Brain microvascular endothelial cell (primary cell): Measurements from ENCODE around the gene ASCL5.

Experiments
- DNase-seq: peaks from one replicate; pipeline ENCODE4 v3.0.0-alpha.2; 2020
- H3K27ac ChIP-seq: fragments of 250-450 bp; sonication (Bioruptor Pico); 2 replicates; pipeline ENCODE4 v1.5.1; 2020; ENCODE audit warnings: mild to moderate bottlenecking, moderate library complexity
- H3K27me3 ChIP-seq: fragments of 250-450 bp; sonication (Bioruptor Pico); replicated peaks from 2 replicates; pipeline ENCODE4 v1.5.1; 2020; ENCODE audit warnings: mild to moderate bottlenecking
- H3K36me3 ChIP-seq: fragments of 250-450 bp; sonication (Bioruptor Pico); replicated peaks from 2 replicates; pipeline ENCODE4 v1.5.1; 2020; ENCODE audit warnings: mild to moderate bottlenecking
- H3K4me3 ChIP-seq: 2 replicates; pipeline ENCODE4 v1.5.1; 2011; ENCODE audit warnings: low read depth, mild to moderate bottlenecking, control low read depth, low read length, moderate library complexity
- in situ Hi-C: cut with HindIII; loops from 2 replicates; pipeline ENCODE4 v1.10.0; 2017; ENCODE audit warnings: low sequenced_read_pairs, low pct_ligation_motif_present
- TF ChIP-seq, protein P1 (sequence below): IDR thresholded peaks from 2 replicates; pipeline ENCODE4 v1.5.1; 2011; ENCODE audit warnings: low read depth, mild to moderate bottlenecking, moderate library complexity, low read length, control low read depth, inconsistent platforms; ENCODE audit errors: missing control alignments

ASCL5 gene

DNA sequence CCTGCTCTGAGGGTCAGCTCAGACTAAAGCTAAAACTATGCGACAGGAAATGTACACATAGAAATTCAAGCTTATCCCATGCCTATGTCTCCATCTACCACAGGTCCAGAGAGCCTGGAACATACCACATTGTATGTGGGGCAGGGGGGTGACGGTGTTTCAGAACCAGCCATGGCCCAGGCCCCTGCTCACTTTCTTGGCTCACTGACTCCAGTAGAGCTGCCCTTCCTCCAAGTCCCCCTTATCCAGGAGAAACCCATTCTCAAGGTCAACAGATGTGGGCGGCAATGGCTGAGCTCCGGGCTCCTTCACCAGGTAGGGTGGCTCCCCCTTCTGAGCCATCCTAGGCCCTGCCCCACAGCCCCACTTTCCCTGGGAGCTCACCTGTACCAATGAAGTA lies 35.7 kb downstream of the ASCL5 start:
- in situ Hi-C loops, result no loop called here
- Histone ChIP-seq H3K27ac (no peak overlapping the region), H3K4me3 (no peak overlapping the region), H3K36me3 (no peaks in the 10 kb centered on the region), H3K27me3 (no peaks in the 10 kb centered on the region)
- TF ChIP-seq, protein P1, sequence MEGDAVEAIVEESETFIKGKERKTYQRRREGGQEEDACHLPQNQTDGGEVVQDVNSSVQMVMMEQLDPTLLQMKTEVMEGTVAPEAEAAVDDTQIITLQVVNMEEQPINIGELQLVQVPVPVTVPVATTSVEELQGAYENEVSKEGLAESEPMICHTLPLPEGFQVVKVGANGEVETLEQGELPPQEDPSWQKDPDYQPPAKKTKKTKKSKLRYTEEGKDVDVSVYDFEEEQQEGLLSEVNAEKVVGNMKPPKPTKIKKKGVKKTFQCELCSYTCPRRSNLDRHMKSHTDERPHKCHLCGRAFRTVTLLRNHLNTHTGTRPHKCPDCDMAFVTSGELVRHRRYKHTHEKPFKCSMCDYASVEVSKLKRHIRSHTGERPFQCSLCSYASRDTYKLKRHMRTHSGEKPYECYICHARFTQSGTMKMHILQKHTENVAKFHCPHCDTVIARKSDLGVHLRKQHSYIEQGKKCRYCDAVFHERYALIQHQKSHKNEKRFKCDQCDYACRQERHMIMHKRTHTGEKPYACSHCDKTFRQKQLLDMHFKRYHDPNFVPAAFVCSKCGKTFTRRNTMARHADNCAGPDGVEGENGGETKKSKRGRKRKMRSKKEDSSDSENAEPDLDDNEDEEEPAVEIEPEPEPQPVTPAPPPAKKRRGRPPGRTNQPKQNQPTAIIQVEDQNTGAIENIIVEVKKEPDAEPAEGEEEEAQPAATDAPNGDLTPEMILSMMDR, result no peak
- DNase-seq, result no peak

DNA sequence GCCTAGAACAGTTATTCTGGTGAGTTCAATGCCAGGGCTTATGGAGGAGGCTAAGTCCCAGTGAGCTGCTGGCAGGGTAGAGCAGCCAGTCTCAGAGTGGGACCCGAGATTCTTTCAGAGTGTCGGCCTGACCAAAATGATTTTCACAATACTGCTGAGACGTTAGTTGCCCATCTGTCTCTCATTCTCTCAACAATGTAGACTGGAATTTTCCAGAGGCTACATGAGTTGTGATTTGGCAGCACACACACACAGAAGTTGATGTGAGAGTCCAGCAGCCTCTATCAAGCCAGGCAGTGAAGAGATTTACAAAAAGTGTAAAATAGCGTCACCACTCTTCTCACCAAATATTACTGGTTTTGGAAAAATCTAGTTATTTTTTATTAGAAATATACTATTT lies 36.4 kb downstream of the ASCL5 start:
- Histone ChIP-seq H3K27ac (no peak overlapping the region), H3K36me3 (no peaks in the 10 kb centered on the region), H3K4me3 (no peak overlapping the region), H3K27me3 (no peaks in the 10 kb centered on the region)
- in situ Hi-C loops, result no loop called here
- DNase-seq, result no peak
- TF ChIP-seq, protein P1, result no peak

DNA sequence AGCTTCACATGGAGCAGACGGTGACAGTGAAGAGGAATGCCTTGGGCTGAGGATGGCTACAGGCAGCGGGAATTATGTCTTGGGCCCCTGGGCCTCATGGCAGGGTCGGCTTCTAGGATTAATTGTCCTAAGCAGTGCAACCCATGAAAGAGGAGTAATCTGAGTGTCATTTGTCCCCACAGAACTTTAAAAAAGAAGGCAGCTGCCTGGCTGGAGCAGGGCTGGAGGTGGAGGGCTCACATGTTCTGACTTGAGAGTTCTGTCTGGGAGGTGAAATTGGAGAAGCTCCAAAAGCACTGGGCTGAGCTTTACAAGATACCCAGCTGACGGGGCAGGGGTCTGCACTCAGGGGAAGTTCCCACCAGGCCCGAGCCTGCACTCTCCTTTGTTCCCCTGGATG lies 37.4 kb downstream of the ASCL5 start:
- H3K4me3 ChIP-seq, result no peak overlapping the region
- H3K36me3 ChIP-seq, result no peaks in the 10 kb centered on the region
- no peak for DNase-seq
- in situ Hi-C loops, result no loop called here
- TF ChIP-seq, protein P1, result no peak
- peaks cover 2% of the 10 kb centered on the region for H3K27me3 ChIP-seq
- H3K27ac ChIP-seq, result no peak overlapping the region

DNA sequence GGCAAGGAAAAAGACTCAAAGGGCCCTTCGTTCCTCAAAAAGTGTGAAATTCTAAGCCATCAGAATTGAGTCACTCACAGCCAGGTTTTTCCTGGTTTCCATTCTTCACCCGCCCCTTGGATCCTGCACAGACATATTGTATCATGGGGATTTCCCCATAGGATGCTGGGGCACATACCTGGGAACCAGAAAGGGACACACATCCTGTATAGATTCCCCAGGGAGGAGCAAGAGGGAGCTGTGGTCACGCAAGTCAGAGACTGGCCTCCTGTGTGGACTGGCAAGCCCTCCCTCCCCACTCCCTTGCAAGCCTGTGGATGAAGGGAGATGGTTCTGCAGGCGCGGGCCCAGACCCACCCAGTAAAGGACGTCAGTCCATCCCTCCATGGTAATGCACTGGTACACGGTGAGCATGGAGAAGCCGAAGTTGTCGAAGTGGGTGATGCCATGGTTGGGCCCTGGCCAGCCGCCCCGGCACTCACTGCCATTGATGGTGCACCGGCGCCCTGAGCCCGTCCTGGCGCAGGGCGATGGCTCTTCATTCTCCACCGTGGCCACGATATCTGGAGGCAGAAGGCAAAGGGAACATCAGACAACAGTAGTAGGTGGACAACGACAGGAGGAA lies 38.0 kb downstream of the ASCL5 start:
- DNase-seq, result no peak
- Histone ChIP-seq H3K4me3 (no peak overlapping the region), H3K27ac (no peak overlapping the region), H3K36me3 (no peaks in the 10 kb centered on the region), H3K27me3 (peaks cover 2% of the 10 kb centered on the region)
- in situ Hi-C loops, result no loop called here
- TF ChIP-seq, protein P1, result no peak

DNA sequence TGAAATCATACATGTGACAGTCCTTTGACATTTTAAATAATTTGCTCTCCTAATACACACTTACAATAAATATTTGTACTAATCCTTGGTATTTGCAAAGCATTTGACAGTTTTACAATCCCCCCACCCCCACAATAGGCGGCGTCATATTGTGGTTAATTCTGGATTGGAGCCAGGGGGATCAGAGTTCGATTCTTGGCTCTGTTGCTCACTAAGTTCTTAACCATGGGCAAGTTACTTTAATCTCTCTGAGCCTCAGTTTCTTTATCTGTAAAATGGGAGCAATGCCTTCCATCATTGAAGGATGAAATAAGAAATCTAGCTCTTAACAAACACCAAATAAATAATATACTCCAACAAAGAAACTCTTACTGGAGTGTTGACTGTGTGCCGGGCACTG lies 38.6 kb downstream of the ASCL5 start:
- DNase-seq, result no peak
- Histone ChIP-seq H3K27ac (no peak overlapping the region), H3K4me3 (no peak overlapping the region), H3K27me3 (peaks cover 3% of the 10 kb centered on the region), H3K36me3 (no peaks in the 10 kb centered on the region)
- in situ Hi-C loops, result no loop called here
- TF ChIP-seq, protein P1, result no peak
